ENCODE data around the gene PPDPF. TPM values are rescaled to one million over a fixed set of nuclear protein-coding genes. Genes with fewer than 3 reads are reported as not detected.
A peak's percentile ranks its signal among the peaks of the same experiment; 100 is the strongest.

Gene PPDPF
- total RNA-seq, 1 experiment from 2014 or later = 634 TPM

- Mint-ChIP-seq H3K9me3 (ENCODE audit: unreplicated experiment) (no peaks in the 10 kb centered on the region), H3K4me1 (ENCODE audit: low read depth, unreplicated experiment) (no peaks in the 10 kb centered on the region), H3K27me3 (ENCODE audit: insufficient read depth, unreplicated experiment) (no peaks in the 10 kb centered on the region), H3K27ac (ENCODE audit: unreplicated experiment) (peak overlapping the region; percentile 95), H3K36me3 (ENCODE audit: insufficient read depth, unreplicated experiment) (peaks cover 58% of the 10 kb centered on the region), H3K4me3 (ENCODE audit: unreplicated experiment) (peak overlapping the region; percentile 92)
- Histone ChIP-seq H3K36me3 (ENCODE audit: control insufficient read depth, insufficient read depth, low read length) (peaks cover 19% of the 10 kb centered on the region), H3K9me3 (peaks cover 17% of the 10 kb centered on the region), H3K4me1 (peaks cover 14% of the 10 kb centered on the region), H3K27me3 (replicated peaks; ENCODE audit: control insufficient read depth, insufficient read depth, low read length) (no peaks in the 10 kb centered on the region), H3K4me3 (ENCODE audit: low read depth, low read length) (peak overlapping the region; percentile 97)
- peak; percentile 88 to 94 for DNase-seq
- CTCF ChIA-PET = interaction anchor here (0.6 to 2.5 kb wide), 14 partner anchors 11 to 519 kb away, joined by 3 to 20 read pairs (median 6); partner anchors contain the start of gene ARFGAP1
- peak; percentile 66 to 85 for TF ChIP-seq CTCF (IDR thresholded peaks at IDR 0.05; ENCODE audit: insufficient read depth in 1 of 2, low read depth in 1 of 2, low read length in 1 of 2, severe bottlenecking in 1 of 2, unreplicated experiment in 1 of 2)
- POLR2A ChIA-PET = interaction anchor here (0.5 to 2.4 kb wide), 36 partner anchors 9 to 1221 kb away, joined by 3 to 21 read pairs (median 4); partner anchors contain the start of genes ARFGAP1, ARFRP1, HELZ2 and PTK6
- TSS peak; percentile 31 for BruUV-seq (replicated peaks)
- intact Hi-C loops (cut with micrococcal nuclease; ENCODE audit: unreplicated experiment) = loop anchor here (1.0 kb wide), 1 partner anchor 24 kb away; no protein-coding TSS in a partner anchor
These were observed 679 bp upstream of the PPDPF start for GRCh38 chr20:63519668-63520503.

- POLR2A ChIA-PET = interaction anchor here (0.6 to 2.4 kb wide), 25 partner anchors 10 to 727 kb away, joined by 3 to 21 read pairs (median 6); partner anchors contain the start of genes ARFRP1, GMEB2, HELZ2 and PRPF6
- DNase-seq = peak; percentile 92 to 95
- H3K27me3 Mint-ChIP-seq (ENCODE audit: insufficient read depth, unreplicated experiment) = no peaks in the 10 kb centered on the region
- CTCF ChIA-PET = interaction anchor here (0.5 to 2.5 kb wide), 14 partner anchors 9 to 1653 kb away, joined by 3 to 20 read pairs (median 6); partner anchors contain the start of gene ARFGAP1
- H3K4me3 ChIP-seq (ENCODE audit: low read depth, low read length) = peak overlapping the region; percentile 97
- H3K27me3 ChIP-seq (replicated peaks; ENCODE audit: control insufficient read depth, insufficient read depth, low read length) = no peaks in the 10 kb centered on the region
- H3K27ac Mint-ChIP-seq (ENCODE audit: unreplicated experiment) = peak overlapping the region; percentile 95
- H3K4me1 ChIP-seq = peaks cover 14% of the 10 kb centered on the region
- H3K36me3 Mint-ChIP-seq (ENCODE audit: insufficient read depth, unreplicated experiment) = peaks cover 69% of the 10 kb centered on the region
- peak in 1 of 2 experiments; percentile 37 for TF ChIP-seq CTCF (IDR thresholded peaks at IDR 0.05; ENCODE audit: insufficient read depth in 1 of 2, low read depth in 1 of 2, low read length in 1 of 2, severe bottlenecking in 1 of 2, unreplicated experiment in 1 of 2)
- no peaks in the 10 kb centered on the region for H3K9me3 Mint-ChIP-seq (ENCODE audit: unreplicated experiment)
- peaks cover 17% of the 10 kb centered on the region for H3K9me3 ChIP-seq
- intact Hi-C loops (cut with micrococcal nuclease; ENCODE audit: unreplicated experiment) = loop anchor here (1.0 kb wide), 1 partner anchor 25 kb away; no protein-coding TSS in a partner anchor
- H3K4me3 Mint-ChIP-seq (ENCODE audit: unreplicated experiment) = peak overlapping the region; percentile 92
- peaks cover 19% of the 10 kb centered on the region for H3K36me3 ChIP-seq (ENCODE audit: control insufficient read depth, insufficient read depth, low read length)
- TSS peak; percentile 72 for BruUV-seq (replicated peaks)
- no peaks in the 10 kb centered on the region for H3K4me1 Mint-ChIP-seq (ENCODE audit: low read depth, unreplicated experiment)
These were observed 503 bp downstream of the PPDPF start for GRCh38 chr20:63520934-63521601.

DNA sequence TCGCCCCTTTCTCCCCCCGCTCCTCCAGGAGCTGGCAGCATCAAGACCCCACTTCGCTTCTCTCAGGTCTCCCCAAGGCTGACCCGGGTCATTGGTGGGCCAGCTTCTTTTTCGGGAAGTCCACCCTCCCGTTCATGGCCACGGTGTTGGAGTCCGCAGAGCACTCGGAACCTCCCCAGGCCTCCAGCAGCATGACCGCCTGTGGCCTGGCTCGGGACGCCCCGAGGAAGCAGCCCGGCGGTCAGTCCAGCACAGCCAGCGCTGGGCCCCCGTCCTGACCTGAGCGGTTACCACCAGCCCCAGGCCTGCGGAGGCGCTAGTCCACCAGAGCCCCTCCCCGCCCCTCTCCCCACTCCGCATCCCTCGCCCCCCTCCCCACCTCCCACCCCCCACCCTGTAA, 1.0 kb downstream of the PPDPF start:
- no TSS peak for BruUV-seq (replicated peaks)
- no peaks in the 10 kb centered on the region for H3K27me3 Mint-ChIP-seq (ENCODE audit: insufficient read depth, unreplicated experiment)
- no peak for DNase-seq
- peaks cover 19% of the 10 kb centered on the region for H3K36me3 ChIP-seq (ENCODE audit: control insufficient read depth, insufficient read depth, low read length)
- H3K4me1 Mint-ChIP-seq (ENCODE audit: low read depth, unreplicated experiment) = no peaks in the 10 kb centered on the region
- ChIA-PET POLR2A (interaction anchor here (0.6 to 2.4 kb wide), 24 partner anchors 9 to 727 kb away, joined by 3 to 21 read pairs (median 6); partner anchors contain the start of genes ARFRP1, GMEB2, HELZ2 and PRPF6), CTCF (interaction anchor here (0.9 to 2.5 kb wide), 9 partner anchors 8 to 298 kb away, joined by 3 to 20 read pairs (median 6); no protein-coding TSS in a partner anchor)
- H3K4me1 ChIP-seq = peaks cover 14% of the 10 kb centered on the region
- H3K4me3 ChIP-seq (ENCODE audit: low read depth, low read length) = peak overlapping the region; percentile 97
- intact Hi-C loops (cut with micrococcal nuclease; ENCODE audit: unreplicated experiment) = no loop called here
- peak overlapping the region; percentile 92 for H3K4me3 Mint-ChIP-seq (ENCODE audit: unreplicated experiment)
- no peaks in the 10 kb centered on the region for H3K9me3 Mint-ChIP-seq (ENCODE audit: unreplicated experiment)
- no peaks in the 10 kb centered on the region for H3K27me3 ChIP-seq (replicated peaks; ENCODE audit: control insufficient read depth, insufficient read depth, low read length)
- no peak for TF ChIP-seq CTCF (IDR thresholded peaks at IDR 0.05; ENCODE audit: insufficient read depth in 1 of 2, low read depth in 1 of 2, low read length in 1 of 2, severe bottlenecking in 1 of 2, unreplicated experiment in 1 of 2)
- H3K27ac Mint-ChIP-seq (ENCODE audit: unreplicated experiment) = peak overlapping the region; percentile 95
- peaks cover 74% of the 10 kb centered on the region for H3K36me3 Mint-ChIP-seq (ENCODE audit: insufficient read depth, unreplicated experiment)
- peaks cover 17% of the 10 kb centered on the region for H3K9me3 ChIP-seq
